H4 (cell line): ENCODE data around the gene SNF8. TPM values are rescaled to one million over a fixed set of nuclear protein-coding genes. Genes with fewer than 3 reads are reported as not detected.

ENCODE experiments used
- DNase-seq: peaks from one replicate; pipeline ENCODE4 v3.0.0-alpha.2; 2015; ENCODE audit warnings: low spot score
- total RNA-seq: library from RNA; depleted of rRNA; stranded (reverse); fragments of >200 nt; shearing (Covaris generic); gene quantifications from 2 replicates; pipeline ENCODE4 v1.2.3, GENCODE V29; 2014

The SNF8 gene
- total RNA-seq, 1 experiment from 2014 or later, result 191 TPM

DNA sequence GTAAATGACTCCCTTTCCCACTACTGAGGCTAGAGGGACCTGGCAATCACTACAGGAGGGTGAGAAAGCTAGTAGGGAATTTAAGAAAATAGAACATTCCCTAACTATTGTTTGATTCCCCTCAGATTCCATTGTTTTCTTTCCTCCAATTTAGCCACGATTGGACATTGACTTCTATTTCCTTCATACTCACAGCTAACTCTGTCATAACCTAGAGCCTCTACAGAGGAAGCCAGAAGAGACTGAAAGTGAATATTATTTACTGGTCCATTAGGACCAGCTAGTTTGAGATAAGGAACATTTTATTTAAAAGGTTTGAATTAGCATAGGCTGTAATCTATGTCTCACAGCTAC is 14.9 kb downstream of the SNF8 start:
- DNase-seq, result no peak

DNA sequence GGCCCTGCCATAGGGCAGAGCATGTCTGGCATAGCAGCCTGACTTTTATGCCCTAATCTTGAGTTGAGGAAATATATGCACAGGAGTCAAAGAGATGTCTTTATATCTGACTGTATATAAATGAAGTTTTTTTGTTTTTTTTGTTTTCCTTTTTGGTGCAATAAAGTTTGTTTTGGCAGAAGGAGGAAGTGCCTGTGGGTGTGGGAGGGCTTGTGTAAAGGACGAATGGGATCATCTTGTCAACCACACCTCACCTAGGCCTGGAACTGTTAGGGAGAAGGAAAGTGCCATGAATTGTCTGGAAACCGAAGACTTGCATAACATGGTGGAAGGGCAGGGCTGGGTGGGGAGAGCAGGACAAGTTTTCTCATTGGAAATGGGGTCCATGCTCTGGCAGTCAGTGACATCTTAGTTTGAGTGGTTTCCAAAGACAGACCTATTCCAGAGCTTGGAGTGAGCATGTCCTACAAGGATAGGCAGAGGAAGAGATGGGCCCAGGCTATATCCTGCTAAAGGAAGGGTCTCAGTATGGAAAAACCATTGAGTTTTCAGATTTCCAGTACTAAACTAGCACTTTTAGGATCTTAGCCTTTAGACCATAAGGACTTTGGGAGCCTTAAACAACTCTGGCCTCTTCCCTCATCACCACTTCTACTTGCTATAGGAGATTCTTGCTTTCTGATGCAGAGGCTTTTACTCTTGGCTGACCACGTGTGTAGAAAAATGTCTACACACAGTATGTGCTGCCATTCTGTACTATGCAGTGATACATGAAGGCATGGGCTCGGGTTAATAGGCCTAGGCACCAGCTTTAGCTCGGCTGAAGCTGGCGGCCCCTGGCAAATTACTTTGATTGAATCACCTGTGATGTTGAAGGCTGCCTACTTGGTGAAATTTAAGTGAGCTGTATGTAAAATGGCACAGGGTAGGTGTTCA is 15.5 kb downstream of the SNF8 start:
- no peak for DNase-seq

DNA sequence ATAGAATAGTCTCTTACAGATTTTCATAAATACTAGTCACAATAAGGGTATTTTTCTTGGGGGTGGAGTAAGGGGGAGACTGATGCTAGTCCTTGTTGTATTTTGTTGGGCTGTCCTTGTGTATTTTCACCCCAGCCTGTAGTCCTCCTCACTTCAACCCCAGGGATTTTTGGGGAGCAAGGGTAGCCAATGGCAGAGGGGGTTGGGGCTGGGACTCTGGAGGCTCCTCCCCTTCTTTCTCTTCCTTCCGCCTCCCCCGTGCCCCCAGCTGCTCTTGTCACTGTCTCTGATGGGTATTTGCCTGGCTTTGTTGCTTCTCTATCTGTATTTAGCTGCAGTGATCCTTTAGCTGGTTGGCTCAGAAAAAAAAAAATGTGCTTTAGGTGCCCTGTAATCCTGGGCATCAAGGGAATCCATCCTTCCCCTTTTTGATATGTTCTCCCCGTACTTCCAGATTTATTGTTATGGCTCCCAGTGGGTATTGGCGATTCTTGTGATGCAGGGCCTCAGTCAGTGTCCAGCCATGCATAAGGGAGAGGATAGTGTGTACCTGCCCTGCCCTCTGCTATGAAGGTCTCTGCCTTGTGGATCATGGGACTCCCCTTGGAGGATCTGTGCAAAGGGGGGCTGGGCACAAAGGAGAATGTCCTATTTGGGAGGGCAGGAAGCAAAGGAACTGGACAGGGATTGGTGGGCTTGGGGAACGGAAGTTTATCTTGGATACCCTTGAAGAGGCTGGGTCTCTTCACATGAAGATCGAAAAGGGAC is 16.5 kb downstream of the SNF8 start:
- no peak for DNase-seq

DNA sequence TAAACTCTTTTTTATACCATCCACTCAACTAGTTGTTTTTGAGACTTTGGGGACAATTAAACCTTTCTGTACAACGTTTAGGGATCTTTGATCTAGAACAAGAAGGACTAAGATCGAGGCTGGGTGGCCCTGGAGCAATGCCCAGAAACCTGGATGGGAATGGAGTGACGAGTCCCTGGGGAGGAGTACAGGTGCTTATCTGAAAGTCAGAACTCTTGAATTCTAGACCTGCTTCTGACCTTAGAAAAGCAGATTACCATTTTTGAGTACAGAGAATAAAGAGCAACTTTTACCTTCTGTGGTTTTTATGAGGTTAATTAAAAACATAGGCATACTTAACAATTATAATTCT is 18.7 kb downstream of the SNF8 start:
- no peak for DNase-seq

DNA sequence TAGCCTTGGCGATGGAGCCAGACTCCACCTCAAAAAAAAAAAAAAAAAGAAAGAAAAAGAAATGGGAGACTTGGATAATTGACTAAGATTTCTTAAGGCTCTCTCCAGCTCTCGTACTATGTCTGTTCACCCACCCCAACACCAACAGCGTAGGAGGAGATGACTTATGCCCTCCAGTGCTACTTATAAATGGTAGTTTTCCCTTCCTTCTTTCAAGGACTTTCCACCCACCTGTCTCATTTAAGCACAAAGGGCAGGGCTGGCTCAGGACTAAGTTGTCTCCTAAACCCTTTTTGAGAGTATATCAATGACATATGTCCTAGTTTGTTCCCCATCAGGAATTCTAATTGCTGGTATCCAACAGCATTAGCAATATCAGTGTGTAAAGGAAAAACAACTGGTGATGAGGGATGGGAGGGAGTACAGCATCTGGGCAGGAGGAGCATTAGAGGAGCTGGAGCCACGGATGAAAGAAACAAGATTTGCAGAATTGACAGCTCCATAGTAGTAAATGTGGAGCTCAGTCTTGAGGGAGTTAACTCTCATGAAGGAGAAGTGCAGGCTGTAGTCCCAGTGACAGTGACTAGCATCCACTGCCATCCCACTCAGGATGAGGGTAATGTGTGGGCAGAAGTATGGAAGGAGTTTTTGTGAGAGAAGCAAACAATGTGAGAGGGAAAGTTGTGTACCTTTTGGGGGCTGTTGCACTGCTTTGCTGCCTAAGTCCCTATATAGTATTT is 19.2 kb downstream of the SNF8 start:
- DNase-seq, result no peak

DNA sequence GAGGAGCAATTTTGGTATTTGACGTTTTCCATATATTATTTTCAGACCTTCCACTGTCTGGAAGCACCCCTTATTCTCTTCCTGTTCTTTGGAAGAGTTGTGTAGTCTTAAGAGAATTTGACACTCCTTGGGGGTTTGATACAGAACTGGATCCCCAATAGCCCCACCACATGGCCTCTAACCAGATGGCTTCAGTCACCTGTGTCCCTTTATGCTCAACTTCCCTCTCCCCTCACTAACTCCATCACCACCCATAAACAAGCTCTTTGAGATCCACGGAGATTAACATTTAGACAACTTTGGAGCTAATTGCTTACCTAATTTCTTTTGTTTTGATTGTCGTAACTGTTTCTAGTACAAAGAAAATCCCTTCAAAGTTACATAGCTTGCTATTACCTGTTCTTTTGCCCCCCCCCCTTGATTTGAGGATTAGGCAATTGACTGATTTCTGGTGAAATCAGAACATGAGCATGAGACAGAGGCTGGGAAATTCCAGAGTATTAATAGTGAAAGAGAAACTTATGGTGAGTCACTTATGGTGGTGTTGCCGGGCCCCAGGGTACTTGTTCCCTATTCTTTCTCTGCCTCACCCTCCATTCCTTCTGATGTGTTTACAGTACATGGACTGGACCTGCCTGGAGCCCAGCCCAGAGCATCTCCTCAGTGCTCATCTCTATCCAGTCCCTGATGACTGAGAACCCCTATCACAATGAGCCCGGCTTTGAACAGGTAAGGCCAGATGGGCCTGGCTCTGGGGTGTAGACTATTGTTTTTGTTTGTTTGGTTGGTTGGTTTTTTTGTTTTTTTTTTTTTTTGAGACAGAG is 29.0 kb downstream of the SNF8 start:
- peak; percentile 54 for DNase-seq

DNA sequence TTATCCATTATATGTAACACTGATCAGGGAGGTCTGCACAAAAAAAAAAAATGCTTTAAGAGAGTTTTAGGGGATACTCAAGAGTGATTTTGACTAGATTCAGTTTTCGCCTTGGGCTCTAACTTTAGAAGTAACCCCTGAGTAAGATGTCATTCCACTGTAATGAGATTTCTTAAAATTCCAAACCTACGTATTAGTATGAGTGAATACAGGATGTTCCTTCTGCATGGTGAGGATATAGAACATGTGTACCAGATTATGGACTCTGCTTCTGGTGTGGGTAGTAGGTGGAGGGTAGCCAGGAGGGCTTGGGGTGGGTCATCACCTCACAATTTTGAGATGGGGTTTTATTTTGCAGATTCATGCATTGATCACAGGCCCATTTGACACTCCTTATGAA is 32.2 kb downstream of the SNF8 start:
- no peak for DNase-seq

DNA sequence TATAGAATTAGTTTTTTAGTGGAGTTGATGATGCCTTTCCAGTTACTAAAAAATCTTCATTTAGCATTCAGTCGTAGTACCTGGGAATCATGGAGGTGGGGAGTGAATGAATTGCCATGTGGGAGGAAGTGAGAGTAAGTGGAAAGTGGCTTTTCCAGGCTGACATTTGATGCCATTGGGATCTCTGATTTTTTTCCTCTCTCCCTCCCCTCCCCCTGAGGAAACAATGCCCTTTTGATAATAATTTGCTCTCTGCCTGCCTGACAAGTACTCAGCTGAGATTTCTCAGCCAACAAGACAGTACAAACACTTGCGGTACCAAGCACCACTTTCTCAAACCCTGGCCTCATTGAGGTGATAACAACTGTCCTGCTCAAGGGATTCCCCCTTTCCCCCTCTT is 34.3 kb downstream of the SNF8 start:
- DNase-seq, result no peak

DNA sequence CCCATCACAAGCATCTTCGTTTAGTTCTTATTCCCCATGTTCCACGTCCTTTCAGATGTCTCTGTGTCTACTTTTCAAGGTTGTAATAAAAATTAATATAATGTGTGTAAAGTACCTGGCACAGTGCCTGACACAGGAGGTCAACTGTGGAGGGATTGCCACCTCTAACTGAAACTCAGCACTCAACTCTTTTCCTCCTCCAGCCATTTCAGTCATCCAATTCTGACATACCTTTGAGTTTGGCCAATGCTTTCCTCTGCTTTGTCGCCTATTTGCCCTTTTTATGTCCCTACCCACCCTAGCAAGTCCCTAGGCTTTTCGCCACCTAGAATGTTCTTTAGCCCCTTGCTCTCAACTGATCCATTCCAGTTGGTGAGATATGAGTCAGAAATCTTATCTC is 34.9 kb downstream of the SNF8 start:
- no peak for DNase-seq

DNA sequence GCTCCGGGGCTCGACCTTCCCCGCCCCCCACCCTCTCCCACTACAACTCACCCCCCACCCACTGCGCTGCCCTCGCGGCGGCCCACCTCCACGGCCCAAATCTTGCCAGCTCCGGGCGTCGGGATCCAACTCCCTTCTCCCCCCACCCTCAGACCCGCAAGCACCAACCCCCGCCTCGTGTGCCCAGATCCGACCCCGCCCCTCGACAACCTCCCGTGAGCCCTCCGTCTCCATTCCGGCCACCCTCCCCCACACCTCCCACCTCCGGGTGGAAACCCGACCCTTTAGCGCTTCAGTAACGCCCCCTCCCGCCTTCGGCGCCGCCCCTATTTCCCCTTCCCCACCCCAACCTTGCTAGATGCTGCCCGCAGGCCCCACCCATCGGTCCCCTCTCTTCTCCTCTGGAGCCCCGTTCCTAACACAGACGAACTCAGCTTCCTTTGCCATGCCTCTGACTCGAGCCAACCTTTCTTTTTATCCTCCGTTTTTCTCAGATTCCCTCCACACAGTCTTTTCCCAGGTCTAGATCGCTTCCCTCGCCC is 35.7 kb downstream of the SNF8 start:
- DNase-seq, result peak; percentile 87

DNA sequence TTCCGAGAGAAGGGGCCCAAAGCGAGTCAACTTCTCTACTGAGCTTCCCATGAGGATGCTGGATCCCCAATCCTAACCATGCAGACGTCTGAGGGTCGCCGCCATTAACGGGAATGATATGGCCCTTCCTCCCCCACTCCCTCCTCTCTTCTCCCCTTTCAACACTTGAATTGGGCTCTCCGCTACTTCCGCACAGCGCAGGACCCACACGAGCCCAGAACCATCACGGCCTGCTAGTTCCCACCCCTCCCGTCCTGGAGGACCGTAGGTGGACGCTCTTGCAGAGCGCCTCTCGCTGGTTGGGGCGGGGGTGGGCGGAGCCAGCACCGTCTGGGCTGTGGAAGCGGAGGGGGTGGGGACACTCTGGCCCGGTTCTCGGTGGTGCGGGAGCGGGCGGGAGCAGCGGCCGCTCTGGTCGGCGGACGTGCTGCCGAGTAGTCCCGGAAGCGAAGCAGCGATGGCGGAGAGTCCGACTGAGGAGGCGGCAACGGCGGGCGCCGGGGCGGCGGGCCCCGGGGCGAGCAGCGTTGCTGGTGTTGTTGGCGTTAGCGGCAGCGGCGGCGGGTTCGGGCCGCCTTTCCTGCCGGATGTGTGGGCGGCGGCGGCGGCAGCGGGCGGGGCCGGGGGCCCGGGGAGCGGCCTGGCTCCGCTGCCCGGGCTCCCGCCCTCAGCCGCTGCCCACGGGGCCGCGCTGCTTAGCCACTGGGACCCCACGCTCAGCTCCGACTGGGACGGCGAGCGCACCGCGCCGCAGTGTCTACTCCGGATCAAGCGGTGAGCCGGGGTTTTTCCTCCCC is 36.4 kb downstream of the SNF8 start, which contains the start of gene UBE2Z:
UBE2Z (plus strand) TSS at position 361 of the 797 bp plus-strand sequence; CDS start at position 458, 97 bp downstream.
- DNase-seq, result peak; percentile 96

DNA sequence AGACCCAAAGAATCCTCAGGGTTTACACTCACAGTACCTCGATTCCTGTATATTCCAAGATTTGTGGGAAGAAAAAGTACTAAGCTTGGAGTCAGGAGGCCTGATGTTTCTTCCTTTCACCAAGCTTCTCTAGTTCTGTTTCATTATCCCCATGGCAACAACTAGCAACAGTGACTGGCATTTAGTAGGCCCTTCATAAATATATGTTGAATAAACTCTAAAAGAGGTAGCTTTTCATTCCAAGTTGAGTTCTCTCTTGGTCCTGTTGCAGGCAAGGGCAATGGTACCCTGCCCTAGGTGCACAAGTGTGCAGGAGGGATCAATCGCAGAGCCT is 37.0 kb downstream of the SNF8 start:
- DNase-seq, result no peak

DNA sequence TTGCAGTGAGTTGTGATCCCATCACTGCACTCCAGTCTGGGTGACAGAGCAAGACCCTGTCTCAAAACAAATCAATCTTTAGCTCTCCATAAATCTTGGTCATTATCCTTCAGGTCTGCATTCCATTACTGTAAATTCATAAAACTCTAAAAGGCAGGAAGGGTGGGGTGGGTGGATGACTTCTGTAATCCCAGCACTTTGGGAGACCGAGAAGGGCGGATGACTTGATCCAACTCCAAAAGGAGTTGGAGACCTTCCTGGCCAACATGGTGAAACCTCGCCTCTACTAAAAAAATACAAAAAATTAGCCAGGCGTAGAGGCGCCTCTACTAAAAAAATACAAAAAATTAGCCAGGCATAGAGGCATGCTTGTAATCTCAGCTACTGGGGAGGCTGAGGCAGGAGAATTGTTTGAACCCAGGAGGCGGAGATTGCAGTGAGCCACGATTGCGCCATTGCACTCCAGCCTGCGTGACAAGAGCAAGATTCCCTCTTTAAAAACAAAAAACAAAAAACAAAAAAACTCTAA is 38.6 kb downstream of the SNF8 start:
- no peak for DNase-seq

DNA sequence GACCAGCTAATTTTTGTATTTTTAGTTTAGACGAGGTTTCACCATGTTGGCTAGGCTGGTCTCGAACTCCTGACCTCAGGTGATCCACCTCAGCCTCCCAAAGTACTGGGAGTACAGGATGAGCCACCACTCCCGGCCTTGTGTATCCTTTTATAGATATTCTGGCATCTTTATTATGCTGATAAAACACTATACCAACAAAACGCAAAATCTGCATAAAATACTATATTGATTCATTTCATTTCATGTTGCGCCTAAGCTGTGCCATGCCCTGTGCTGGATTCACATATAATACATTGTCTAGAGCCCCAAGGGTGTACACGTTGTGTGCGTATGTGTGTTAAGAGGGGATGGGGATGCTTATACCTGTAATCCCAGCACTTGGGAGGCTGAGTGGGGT is 40.2 kb downstream of the SNF8 start:
- no peak for DNase-seq

DNA sequence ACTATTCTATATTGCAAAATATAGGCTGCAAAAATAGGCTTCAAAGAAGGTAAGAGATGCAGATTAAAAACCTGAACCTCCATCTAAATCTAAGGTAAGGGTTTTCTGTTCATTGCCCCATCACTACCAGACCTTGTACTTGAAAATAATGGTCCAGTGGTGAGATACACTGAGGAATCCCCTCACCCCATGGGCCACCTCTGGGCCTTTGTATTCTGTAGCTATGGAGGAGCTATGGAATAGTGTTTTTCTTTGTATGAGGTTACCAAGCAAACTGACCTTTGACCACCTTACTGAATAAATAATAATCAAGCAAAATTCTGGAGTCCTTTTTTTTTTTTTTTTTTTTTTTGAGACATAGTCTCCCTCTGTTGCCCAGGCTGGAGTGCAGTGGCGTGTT is 41.2 kb downstream of the SNF8 start:
- no peak for DNase-seq

DNA sequence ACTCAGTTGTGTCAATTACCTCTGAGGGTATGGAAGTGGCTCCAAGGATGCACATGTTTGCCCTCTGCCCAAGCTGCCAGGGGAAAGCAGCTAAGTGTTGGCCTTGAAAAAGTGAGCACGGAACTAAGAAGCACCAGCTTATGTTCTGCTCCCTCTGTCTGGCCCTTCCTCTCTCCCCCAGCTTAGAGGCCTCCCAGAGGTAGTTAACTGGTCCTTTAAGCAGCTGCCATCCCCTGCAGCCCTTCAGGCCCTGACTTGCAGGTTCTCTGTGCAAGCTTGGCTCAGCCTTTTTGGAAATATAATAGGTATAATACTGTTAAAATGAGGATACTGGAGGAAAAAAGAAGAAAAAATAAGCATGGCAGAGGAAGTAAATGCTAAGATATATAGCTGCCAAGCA is 43.4 kb downstream of the SNF8 start:
- no peak for DNase-seq

DNA sequence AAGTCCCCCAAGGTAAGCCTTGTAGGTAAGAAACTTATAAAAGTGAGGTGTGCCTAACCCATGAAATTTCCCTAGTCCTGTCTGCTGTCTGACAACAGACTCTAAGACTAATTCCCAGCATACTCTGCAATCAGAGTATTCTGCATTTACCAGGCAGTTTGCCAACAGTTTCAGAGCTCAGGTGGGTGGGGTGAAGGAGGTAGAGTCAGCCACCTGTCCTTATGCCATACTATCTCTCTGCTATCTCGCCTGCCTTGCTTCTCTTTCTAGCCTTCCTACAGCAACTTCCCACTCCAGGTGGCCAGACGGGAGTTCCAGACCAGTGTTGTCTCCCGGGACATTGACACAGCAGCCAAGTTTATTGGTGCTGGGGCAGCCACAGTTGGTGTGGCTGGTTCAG is 49.8 kb downstream of the SNF8 start:
- DNase-seq, result no peak

DNA sequence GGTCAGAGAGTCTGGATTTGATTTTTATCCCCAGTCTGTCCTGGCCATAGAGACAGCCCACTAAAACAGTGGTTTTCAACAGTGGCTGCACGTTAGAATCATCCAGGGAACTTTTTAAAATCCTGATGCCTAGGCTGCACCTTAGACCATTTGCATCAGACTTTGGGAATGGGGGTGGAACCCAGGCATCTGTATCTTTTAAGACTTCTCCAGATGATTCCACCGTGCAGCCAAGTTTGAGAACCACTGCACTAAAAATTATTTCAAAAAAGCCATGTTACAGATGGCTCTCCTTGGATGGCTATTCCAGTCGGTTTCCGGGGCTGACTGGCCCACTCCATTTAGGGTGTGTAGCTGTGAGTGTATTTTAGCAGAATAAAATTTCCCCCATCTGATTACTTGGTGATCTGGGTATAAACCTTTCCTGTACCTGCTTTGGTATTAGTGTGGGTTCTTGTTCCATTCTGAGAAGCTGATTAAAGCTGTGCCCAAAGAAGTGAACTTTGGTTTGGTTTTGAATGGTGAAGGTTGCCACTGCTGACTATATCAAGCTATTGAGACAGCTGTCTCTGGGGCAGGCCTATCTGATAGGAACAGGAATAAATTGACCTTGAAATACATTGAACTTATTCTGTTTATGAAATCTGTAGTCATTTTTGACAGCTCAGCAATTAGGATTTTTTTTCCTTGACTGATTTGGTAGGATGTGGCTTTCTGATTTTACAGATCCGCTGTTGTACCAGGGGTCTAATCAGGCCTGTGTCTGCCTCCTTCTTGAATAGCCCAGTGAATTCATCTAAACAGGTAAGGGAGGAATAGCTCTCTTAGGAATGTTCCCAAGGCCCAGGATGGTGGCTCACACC is 50.8 kb downstream of the SNF8 start:
- no peak for DNase-seq

DNA sequence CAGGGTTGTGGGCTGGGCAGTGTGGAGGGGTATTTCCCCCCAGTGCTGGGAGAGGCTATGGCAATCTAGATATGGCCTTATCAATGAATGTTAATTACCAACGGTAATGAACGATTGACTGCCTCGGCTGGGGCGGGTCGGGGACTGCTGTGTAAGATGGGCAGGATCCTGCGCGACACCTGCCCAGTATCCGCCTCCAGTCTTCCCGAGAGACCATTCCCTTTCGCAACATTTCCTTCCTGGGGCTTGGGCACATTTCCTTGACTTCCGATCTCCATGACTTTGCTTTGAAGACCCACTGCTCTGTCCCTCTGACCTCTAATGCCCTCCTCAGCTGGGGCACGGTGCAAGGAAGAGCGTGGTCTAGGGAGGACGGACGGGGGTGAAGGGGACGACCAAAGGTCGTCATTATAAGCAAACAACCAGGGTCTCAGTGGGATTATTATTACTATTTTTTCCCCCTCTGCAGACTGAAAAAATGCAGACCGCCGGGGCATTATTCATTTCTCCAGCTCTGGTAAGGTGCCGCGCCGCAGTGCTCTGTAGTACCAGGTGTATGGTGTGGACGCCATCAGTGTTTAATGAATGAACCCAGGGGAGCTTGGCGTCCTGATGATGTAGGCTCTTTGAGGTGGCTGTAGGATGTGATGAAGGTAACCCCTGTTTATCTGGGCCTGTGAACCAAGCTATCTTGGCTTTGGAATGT is 51.5 kb downstream of the SNF8 start:
- no peak for DNase-seq
